ENCODE results near the gene GLIS1. TPM values are rescaled to one million over a fixed set of nuclear protein-coding genes. Genes with fewer than 3 reads are reported as not detected.

GLIS1 gene
- polyA plus RNA-seq, 3 donors: not detected

GRCh38 chr1:53577761-53578100, 161.2 kb downstream of the GLIS1 start:
- no peak overlapping the region for H3K4me3 ChIP-seq (replicated peaks in 1 of 3; ENCODE audit: low read depth in 2 of 3, low read length in 3 of 3)
- no peak overlapping the region for H3K27ac ChIP-seq (ENCODE audit: low read depth in 1 of 2, low read length in 2 of 2)
- H3K4me1 ChIP-seq (ENCODE audit: control insufficient read depth in 1 of 2, insufficient read depth in 2 of 2, low read length in 2 of 2): no peaks in the 10 kb centered on the region
- Mint-ChIP-seq H3K27me3 (ENCODE audit: low read depth in 3 of 3) (peaks cover 0 to 2% (median 0%) of the 10 kb centered on the region in 3 donors), H3K27ac (no peak overlapping the region), H3K36me3 (no peaks in the 10 kb centered on the region), H3K4me1 (no peaks in the 10 kb centered on the region), H3K4me3 (no peak overlapping the region), H3K9me3 (no peaks in the 10 kb centered on the region)
- WGBS (ENCODE audit: insufficient coverage): 65% methylated on average over 2 of the region's 4 CpGs
- H3K79me2 ChIP-seq (ENCODE audit: insufficient read depth, low read length): no peaks in the 10 kb centered on the region
- H3K9ac ChIP-seq (ENCODE audit: insufficient read depth, low read length, poor library complexity, severe bottlenecking): no peak overlapping the region
- no peaks in the 10 kb centered on the region for H3K27me3 ChIP-seq (ENCODE audit: control insufficient read depth in 2 of 2, insufficient read depth in 2 of 2, low read length in 2 of 2)
- no peaks in the 10 kb centered on the region for H3K36me3 ChIP-seq (replicated peaks in 1 of 2; ENCODE audit: control insufficient read depth in 1 of 2, insufficient read depth in 2 of 2, low read length in 2 of 2)
- no peak for TF ChIP-seq CTCF (IDR thresholded peaks at IDR 0.05)
- no peaks in the 10 kb centered on the region for H4K20me1 ChIP-seq (ENCODE audit: insufficient read depth, low read length)
- intact Hi-C loops (cut with micrococcal nuclease): no loop called here
- no peak overlapping the region for H3K4me2 ChIP-seq (replicated peaks; ENCODE audit: extremely low read depth, low read length, poor library complexity, severe bottlenecking)
- no peak overlapping the region for H2AFZ ChIP-seq (ENCODE audit: insufficient read depth, low read depth, low read length, poor library complexity, severe bottlenecking)
- no peaks in the 10 kb centered on the region for H3K9me3 ChIP-seq (replicated peaks in 1 of 2; ENCODE audit: control insufficient read depth in 1 of 2, insufficient read depth in 1 of 2, low read length in 2 of 2)
- DNase-seq: no peak

GRCh38 chr1:53576866-53577760, 161.9 kb downstream of the GLIS1 start:
- Mint-ChIP-seq H3K9me3 (no peaks in the 10 kb centered on the region), H3K27ac (no peak overlapping the region), H3K4me3 (no peak overlapping the region), H3K27me3 (ENCODE audit: low read depth in 3 of 3) (no peaks in the 10 kb centered on the region), H3K4me1 (no peaks in the 10 kb centered on the region), H3K36me3 (no peaks in the 10 kb centered on the region)
- Histone ChIP-seq H3K4me2 (replicated peaks; ENCODE audit: extremely low read depth, low read length, poor library complexity, severe bottlenecking) (no peak overlapping the region), H3K27me3 (ENCODE audit: control insufficient read depth in 2 of 2, insufficient read depth in 2 of 2, low read length in 2 of 2) (no peaks in the 10 kb centered on the region), H3K4me3 (replicated peaks in 1 of 3; ENCODE audit: low read depth in 2 of 3, low read length in 3 of 3) (no peak overlapping the region), H3K9ac (ENCODE audit: insufficient read depth, low read length, poor library complexity, severe bottlenecking) (no peak overlapping the region), H3K4me1 (ENCODE audit: control insufficient read depth in 1 of 2, insufficient read depth in 2 of 2, low read length in 2 of 2) (no peaks in the 10 kb centered on the region), H3K9me3 (replicated peaks in 1 of 2; ENCODE audit: control insufficient read depth in 1 of 2, insufficient read depth in 1 of 2, low read length in 2 of 2) (no peaks in the 10 kb centered on the region), H3K79me2 (ENCODE audit: insufficient read depth, low read length) (no peaks in the 10 kb centered on the region), H4K20me1 (ENCODE audit: insufficient read depth, low read length) (no peaks in the 10 kb centered on the region), H3K36me3 (replicated peaks in 1 of 2; ENCODE audit: control insufficient read depth in 1 of 2, insufficient read depth in 2 of 2, low read length in 2 of 2) (no peaks in the 10 kb centered on the region), H2AFZ (ENCODE audit: insufficient read depth, low read depth, low read length, poor library complexity, severe bottlenecking) (no peak overlapping the region), H3K27ac (ENCODE audit: low read depth in 1 of 2, low read length in 2 of 2) (no peak overlapping the region)
- no peak for TF ChIP-seq CTCF (IDR thresholded peaks at IDR 0.05)
- 94% methylated on average over 3 of the region's 5 CpGs for WGBS (ENCODE audit: insufficient coverage)
- intact Hi-C loops (cut with micrococcal nuclease): no loop called here
- no peak for DNase-seq
